GM12873 (cell line): Measurements from ENCODE around the gene GUCY1A2.

ENCODE experiments used
- CTCF ChIP-seq: IDR thresholded peaks from 2 replicates; pipeline ENCODE4 v1.5.1; 2012; ENCODE audit warnings: low read depth, mild to moderate bottlenecking, moderate library complexity, low read length, control low read depth; ENCODE audit not compliant: insufficient read depth; ENCODE audit errors: missing control alignments

GUCY1A2 gene

GRCh38 chr11:106785913-106786650, 232.2 kb downstream of the GUCY1A2 start:
- no peak for TF ChIP-seq CTCF

- TF ChIP-seq CTCF: no peak
Observed at GRCh38 chr11:106770489-106771085, 247.7 kb downstream of the GUCY1A2 start.

GRCh38 chr11:106765469-106766258, 252.6 kb downstream of the GUCY1A2 start:
- TF ChIP-seq CTCF: no peak

GRCh38 chr11:106763501-106763900, 254.8 kb downstream of the GUCY1A2 start:
- TF ChIP-seq CTCF: no peak

GRCh38 chr11:106761745-106762144, 256.5 kb downstream of the GUCY1A2 start:
- no peak for TF ChIP-seq CTCF

GRCh38 chr11:106761240-106761639, 257.0 kb downstream of the GUCY1A2 start:
- TF ChIP-seq CTCF: no peak

GRCh38 chr11:106748059-106748458, 270.2 kb downstream of the GUCY1A2 start:
- no peak for TF ChIP-seq CTCF
